Activated T-helper 17 cell treated with anti-CD3 and anti-CD28 coated beads, Interleukin-2, amount 50 U/mL, for 72 hours (primary cell): ENCODE results near the gene SPON1. TPM values are rescaled to one million over a fixed set of nuclear protein-coding genes. Genes with fewer than 3 reads are reported as not detected.
A peak's percentile ranks its signal among the peaks of the same experiment; 100 is the strongest.

Experiments used
- ATAC-seq: fragments of 150-1000 bp; cut with Tn5 transposase; replicated peaks from 2 replicates; pipeline ENCODE4 v1.10.0; 2021; ENCODE audit warnings: mild to moderate bottlenecking, moderate library complexity
- H3K27ac Mint-ChIP-seq: one replicate; pipeline ENCODE4 v1.8.0; 2022; ENCODE audit warnings: mixed read lengths
- H3K27me3 Mint-ChIP-seq: one replicate; pipeline ENCODE4 v1.8.0; 2022; ENCODE audit warnings: mixed read lengths
- H3K36me3 Mint-ChIP-seq: one replicate; pipeline ENCODE4 v1.8.0; 2022; ENCODE audit warnings: low read depth, mild to moderate bottlenecking, mixed read lengths
- H3K4me1 Mint-ChIP-seq: one replicate; pipeline ENCODE4 v1.8.0; 2022; ENCODE audit warnings: mixed read lengths
- H3K4me3 Mint-ChIP-seq: one replicate; pipeline ENCODE4 v1.8.0; 2022; ENCODE audit warnings: mild to moderate bottlenecking, mixed read lengths
- H3K9me3 Mint-ChIP-seq: one replicate; pipeline ENCODE4 v1.8.0; 2022; ENCODE audit warnings: mixed read lengths
- total RNA-seq, 2 donors: library from RNA; stranded (reverse); gene quantifications; one replicate each; pipeline ENCODE4 v1.2.3, GENCODE V29; 2022

The SPON1 gene
- total RNA-seq, 2 donors from 2014 or later = 0.06 to 0.90 TPM

DNA sequence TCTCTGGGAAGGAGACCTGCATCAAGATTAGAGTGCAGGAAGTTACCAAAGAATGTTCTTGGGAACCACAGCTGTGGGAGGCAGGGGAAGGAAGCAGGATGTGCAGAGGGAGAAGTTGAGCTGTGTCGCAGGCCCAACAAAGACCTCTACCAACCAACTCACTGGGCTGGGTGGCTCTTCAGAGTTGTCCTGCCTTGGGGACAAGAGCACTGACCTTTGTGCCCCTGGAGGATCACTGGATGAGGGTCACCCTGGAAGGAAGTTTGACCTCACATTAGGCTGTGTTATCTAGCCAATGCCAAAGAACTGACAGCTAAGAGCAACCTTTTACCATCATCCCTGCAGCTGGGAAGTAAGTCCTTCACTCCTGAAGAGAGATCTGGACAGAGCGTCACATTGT is 265.8 kb downstream of the SPON1 start:
- no peak overlapping the region for H3K27ac Mint-ChIP-seq
- H3K36me3 Mint-ChIP-seq = no peaks in the 10 kb centered on the region
- H3K9me3 Mint-ChIP-seq = no peaks in the 10 kb centered on the region
- ATAC-seq = no peak
- H3K4me1 Mint-ChIP-seq = peaks cover 5% of the 10 kb centered on the region
- no peaks in the 10 kb centered on the region for H3K27me3 Mint-ChIP-seq
- H3K4me3 Mint-ChIP-seq = no peak overlapping the region

DNA sequence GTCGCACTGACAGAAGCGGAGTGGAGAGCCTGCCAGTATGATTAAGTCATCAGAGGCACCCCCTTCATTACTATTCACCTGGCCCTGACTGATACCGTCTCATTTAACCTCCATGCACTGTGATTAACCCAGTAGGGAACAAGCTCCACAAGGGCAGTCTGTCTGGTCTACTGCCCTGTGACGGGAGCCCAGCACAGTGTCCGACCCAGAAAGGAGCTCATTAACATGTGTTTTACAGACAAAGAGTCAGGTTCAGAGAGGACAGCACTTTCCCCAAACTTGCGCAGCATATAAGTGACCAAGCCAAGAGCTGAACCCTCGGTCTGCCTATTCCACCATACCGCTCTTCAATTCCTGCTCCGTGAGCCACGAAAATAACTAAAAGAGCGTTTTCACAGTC is 266.9 kb downstream of the SPON1 start:
- no peak for ATAC-seq
- Mint-ChIP-seq H3K36me3 (no peaks in the 10 kb centered on the region), H3K27me3 (no peaks in the 10 kb centered on the region), H3K4me1 (no peaks in the 10 kb centered on the region), H3K4me3 (no peak overlapping the region), H3K27ac (no peak overlapping the region), H3K9me3 (no peaks in the 10 kb centered on the region)

DNA sequence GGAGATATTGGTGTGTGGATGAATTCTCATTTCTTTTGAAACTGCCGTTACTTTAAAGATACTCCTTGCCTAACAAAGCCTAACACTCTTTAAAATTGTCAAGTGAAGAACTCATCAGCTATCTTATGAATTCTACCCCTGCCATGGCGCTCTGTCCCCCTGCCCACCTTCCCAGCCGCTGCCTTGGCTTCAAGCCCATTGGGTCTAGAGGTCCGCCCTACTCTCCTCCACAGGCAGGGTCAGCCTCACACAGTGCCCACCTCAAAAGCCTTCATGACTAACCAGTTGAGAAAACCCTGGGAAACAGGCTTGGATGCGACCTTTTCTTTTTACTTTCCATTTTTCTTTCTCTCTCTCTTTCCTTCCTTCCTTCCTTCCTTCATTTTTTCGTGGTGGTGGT is 267.9 kb downstream of the SPON1 start:
- Mint-ChIP-seq H3K4me1 (no peaks in the 10 kb centered on the region), H3K27ac (no peak overlapping the region), H3K4me3 (no peak overlapping the region), H3K27me3 (no peaks in the 10 kb centered on the region), H3K36me3 (no peaks in the 10 kb centered on the region), H3K9me3 (no peaks in the 10 kb centered on the region)
- no peak for ATAC-seq

DNA sequence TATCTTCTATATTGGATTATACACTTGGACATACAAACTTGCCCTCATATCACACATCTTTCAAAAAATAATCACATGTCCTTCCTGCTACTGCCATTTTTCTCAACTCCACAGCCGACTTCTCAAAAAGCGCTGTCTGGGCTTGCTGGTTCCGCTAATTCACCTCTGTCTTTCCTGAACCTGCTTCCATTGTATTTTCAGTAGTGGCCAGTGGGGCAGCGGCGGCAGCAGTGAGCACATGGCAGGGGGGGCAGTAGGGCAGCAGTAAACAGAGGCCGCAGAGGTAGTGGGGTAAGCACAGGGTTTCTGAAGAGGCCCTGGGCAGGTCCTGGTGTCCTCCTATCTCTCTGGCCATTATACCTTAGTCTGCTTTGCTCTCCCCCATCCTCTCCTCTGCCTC is 270.1 kb downstream of the SPON1 start:
- Mint-ChIP-seq H3K4me3 (no peak overlapping the region), H3K36me3 (no peaks in the 10 kb centered on the region), H3K27ac (no peak overlapping the region), H3K4me1 (peaks cover 5% of the 10 kb centered on the region), H3K9me3 (no peaks in the 10 kb centered on the region), H3K27me3 (no peaks in the 10 kb centered on the region)
- ATAC-seq = no peak

DNA sequence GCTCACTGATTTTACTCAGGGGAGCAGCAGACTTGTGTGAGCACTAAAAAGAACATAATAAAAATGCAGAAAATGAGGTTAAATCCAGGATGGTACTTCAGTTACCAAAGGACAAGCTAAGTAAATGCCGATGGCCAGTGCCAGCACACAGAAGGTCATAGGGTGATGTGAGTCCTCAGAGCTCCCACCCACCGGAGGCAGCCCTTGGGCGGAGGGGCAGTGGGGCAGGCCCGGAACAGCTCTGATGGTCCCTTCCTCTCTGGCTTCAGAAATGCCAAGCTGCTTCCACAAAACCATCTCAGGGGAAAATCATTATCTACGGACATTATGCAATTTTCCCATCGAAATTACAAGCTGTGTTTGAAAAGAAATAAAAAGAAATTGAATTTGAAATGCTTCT is 271.9 kb downstream of the SPON1 start:
- H3K36me3 Mint-ChIP-seq = no peaks in the 10 kb centered on the region
- no peaks in the 10 kb centered on the region for H3K9me3 Mint-ChIP-seq
- peaks cover 5% of the 10 kb centered on the region for H3K4me1 Mint-ChIP-seq
- H3K4me3 Mint-ChIP-seq = no peak overlapping the region
- H3K27me3 Mint-ChIP-seq = no peaks in the 10 kb centered on the region
- H3K27ac Mint-ChIP-seq = no peak overlapping the region
- no peak for ATAC-seq

DNA sequence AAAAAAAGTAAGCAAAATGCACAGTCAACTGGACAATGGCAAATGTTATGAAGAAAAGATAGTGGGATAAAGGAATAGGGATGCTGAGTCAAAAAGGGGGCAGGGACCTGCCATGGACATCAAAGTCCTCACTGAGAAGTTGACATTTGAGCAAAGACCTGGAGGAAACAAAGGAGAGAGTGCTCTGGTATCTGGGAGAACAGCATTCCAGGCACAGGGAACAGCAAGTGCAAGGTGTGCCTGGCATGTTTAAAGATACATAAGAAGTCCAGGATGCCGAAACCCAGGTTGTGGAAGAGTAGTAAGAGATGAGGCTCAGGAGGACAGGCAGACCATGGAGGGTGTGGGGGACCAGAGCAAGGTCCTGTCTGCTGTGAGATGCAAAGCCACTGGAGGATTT is 273.2 kb downstream of the SPON1 start:
- no peaks in the 10 kb centered on the region for H3K9me3 Mint-ChIP-seq
- H3K36me3 Mint-ChIP-seq = no peaks in the 10 kb centered on the region
- ATAC-seq = no peak
- H3K4me1 Mint-ChIP-seq = peaks cover 5% of the 10 kb centered on the region
- no peaks in the 10 kb centered on the region for H3K27me3 Mint-ChIP-seq
- H3K4me3 Mint-ChIP-seq = no peak overlapping the region
- H3K27ac Mint-ChIP-seq = no peak overlapping the region

DNA sequence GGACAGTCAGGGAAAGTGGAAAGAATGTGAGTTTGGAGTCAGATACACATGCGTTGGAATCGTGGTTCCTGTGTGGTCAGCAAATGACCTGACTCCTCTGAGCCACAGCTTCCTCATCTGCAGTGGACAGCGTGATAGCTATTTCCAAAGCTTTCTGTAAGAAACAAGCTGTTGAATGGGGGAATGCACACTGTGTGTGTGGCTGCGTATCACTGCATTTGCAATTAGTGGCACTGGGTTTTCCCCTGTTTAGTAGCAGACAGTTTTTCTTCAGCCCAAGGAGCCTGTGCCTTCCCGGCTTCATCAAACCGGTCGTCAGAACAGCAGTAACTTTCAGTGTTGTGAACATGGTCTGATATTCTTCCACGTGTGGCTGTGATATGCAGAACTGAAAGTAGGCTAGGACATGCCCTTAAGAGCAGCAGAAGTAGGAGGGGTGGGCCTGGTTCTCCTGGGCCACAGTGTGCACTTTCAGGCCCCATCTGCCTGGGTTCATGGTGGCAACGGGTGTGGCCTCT is 275.0 kb downstream of the SPON1 start:
- no peak overlapping the region for H3K27ac Mint-ChIP-seq
- H3K9me3 Mint-ChIP-seq = no peaks in the 10 kb centered on the region
- H3K27me3 Mint-ChIP-seq = no peaks in the 10 kb centered on the region
- ATAC-seq = peak; percentile 39
- H3K4me1 Mint-ChIP-seq = peaks cover 5% of the 10 kb centered on the region
- no peak overlapping the region for H3K4me3 Mint-ChIP-seq
- no peaks in the 10 kb centered on the region for H3K36me3 Mint-ChIP-seq

DNA sequence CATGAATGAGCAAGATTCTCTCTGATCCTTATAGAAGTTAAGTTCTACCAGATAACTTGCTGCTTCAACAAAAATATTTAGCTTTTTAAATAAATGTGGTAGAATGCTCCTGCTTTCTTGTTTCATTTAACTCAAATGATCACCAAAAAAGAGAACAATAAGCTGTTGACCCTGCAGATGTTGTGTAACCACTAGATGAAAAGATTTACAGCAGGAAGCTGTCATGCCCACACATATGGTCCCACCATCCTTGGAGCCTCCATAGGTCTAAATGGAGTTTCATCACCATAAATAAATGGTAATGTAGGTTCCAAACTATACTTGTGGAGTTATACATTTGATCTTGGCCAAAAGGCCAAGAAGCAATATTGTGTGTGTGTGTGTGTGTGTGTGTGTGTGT is 277.7 kb downstream of the SPON1 start:
- Mint-ChIP-seq H3K4me3 (no peak overlapping the region), H3K9me3 (no peaks in the 10 kb centered on the region), H3K27ac (no peak overlapping the region), H3K36me3 (no peaks in the 10 kb centered on the region), H3K4me1 (peaks cover 5% of the 10 kb centered on the region), H3K27me3 (no peaks in the 10 kb centered on the region)
- ATAC-seq = no peak

DNA sequence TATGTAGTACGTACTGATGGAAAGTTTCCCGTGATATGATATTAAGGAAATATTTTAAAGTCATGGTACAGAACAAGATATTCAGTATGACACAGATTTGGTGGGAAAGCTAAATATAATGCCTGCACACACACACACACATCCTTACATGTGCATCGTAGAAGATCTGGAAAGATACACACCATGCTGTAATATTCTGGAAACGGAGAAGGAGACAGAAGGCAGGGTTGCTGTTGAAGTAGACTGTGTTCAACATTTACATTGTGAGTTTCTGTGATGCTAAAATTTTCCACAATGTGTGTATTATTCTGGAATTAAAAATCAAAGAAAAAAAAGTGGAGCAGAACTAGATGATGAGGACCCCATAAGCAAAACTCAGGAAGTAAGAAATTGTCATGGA is 278.4 kb downstream of the SPON1 start:
- H3K4me3 Mint-ChIP-seq = no peak overlapping the region
- H3K36me3 Mint-ChIP-seq = no peaks in the 10 kb centered on the region
- H3K27ac Mint-ChIP-seq = no peak overlapping the region
- no peak for ATAC-seq
- no peaks in the 10 kb centered on the region for H3K9me3 Mint-ChIP-seq
- H3K4me1 Mint-ChIP-seq = peaks cover 3% of the 10 kb centered on the region
- H3K27me3 Mint-ChIP-seq = no peaks in the 10 kb centered on the region

DNA sequence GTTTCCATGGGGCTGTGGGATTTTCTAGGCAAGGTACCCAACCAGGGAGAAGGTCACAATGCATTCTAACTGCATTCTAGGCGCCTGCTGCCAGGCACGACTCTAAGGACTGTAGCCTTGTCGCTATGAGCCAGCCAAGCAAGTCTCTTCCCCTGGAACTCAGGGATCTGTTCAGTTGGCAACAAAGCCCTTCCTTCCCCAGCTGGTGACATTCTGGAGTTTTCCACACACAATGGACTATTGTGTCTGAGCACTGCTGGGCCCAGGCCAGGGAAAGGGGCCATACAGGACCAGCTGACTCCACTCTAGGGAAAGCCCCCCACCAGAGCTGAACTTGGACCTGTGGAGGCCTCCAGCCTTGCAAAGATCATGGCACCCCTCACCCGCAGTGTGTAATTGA is 279.7 kb downstream of the SPON1 start:
- Mint-ChIP-seq H3K4me1 (no peaks in the 10 kb centered on the region), H3K4me3 (no peak overlapping the region), H3K36me3 (no peaks in the 10 kb centered on the region), H3K9me3 (no peaks in the 10 kb centered on the region), H3K27ac (no peak overlapping the region), H3K27me3 (no peaks in the 10 kb centered on the region)
- ATAC-seq = no peak

DNA sequence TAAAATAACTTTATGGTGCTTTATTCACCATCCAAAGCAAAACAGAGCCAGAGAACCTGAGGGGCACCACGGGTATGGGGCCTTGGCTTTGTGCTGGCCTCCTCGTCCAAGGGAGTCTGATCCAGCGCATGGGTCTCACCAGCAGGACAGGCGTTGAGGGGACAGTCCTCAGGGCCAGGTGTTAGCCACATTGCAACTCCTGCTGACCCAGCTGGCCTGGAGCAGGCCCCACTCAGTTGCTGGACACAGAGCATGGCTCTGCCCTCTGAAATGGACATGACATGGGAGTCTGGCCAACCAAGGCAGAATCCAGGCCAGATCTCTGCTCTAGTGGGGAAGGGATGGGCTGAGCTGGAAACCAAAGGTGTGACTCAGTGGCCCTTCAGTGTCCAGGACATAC is 280.2 kb downstream of the SPON1 start:
- H3K27me3 Mint-ChIP-seq = no peaks in the 10 kb centered on the region
- no peak overlapping the region for H3K27ac Mint-ChIP-seq
- peaks cover 2% of the 10 kb centered on the region for H3K4me1 Mint-ChIP-seq
- H3K9me3 Mint-ChIP-seq = no peaks in the 10 kb centered on the region
- H3K36me3 Mint-ChIP-seq = no peaks in the 10 kb centered on the region
- no peak for ATAC-seq
- H3K4me3 Mint-ChIP-seq = no peak overlapping the region

DNA sequence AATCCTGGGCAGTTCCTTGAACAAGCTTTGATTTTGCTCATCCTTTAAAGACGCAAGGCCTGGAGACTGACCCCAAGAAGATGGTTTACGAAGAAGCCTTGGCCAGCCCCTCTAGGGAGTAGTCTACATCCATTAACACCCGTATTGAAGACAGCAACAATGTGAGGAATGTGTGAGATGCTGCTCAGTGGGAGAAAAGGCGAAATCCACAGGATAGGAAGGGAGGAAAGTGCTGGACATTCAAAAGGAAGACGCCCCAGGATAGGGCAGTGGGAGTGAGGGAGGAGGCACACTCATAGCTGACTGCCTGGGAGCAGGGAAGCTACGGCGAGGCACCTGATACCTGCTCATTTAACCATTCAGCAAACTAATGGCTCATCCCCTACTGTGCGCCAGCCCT is 282.4 kb downstream of the SPON1 start:
- H3K4me1 Mint-ChIP-seq = peaks cover 6% of the 10 kb centered on the region
- no peaks in the 10 kb centered on the region for H3K27me3 Mint-ChIP-seq
- ATAC-seq = no peak
- no peaks in the 10 kb centered on the region for H3K9me3 Mint-ChIP-seq
- no peak overlapping the region for H3K27ac Mint-ChIP-seq
- H3K4me3 Mint-ChIP-seq = no peak overlapping the region
- no peaks in the 10 kb centered on the region for H3K36me3 Mint-ChIP-seq

DNA sequence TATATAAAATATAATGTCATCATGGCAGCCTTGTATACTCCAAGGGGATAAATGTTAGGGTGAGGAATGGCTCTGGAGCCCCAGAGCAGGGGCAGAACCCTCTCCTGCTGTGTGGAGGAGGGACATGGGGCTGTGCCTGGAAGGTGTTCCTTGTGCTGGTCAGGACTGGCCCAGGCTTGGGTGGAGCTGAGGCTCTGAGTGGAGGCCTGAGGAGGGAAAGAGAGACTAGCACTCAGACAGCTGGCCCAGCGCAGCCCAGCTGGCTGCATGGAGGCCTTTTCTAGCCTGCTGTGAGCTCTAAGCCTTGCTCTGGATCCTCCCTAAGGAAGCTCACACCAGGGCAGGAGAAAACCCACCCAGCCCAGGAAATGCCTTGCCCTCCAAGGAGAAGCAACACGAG is 282.9 kb downstream of the SPON1 start:
- H3K4me1 Mint-ChIP-seq = peaks cover 6% of the 10 kb centered on the region
- H3K27ac Mint-ChIP-seq = no peak overlapping the region
- ATAC-seq = no peak
- H3K27me3 Mint-ChIP-seq = no peaks in the 10 kb centered on the region
- H3K36me3 Mint-ChIP-seq = no peaks in the 10 kb centered on the region
- H3K4me3 Mint-ChIP-seq = no peak overlapping the region
- no peaks in the 10 kb centered on the region for H3K9me3 Mint-ChIP-seq

DNA sequence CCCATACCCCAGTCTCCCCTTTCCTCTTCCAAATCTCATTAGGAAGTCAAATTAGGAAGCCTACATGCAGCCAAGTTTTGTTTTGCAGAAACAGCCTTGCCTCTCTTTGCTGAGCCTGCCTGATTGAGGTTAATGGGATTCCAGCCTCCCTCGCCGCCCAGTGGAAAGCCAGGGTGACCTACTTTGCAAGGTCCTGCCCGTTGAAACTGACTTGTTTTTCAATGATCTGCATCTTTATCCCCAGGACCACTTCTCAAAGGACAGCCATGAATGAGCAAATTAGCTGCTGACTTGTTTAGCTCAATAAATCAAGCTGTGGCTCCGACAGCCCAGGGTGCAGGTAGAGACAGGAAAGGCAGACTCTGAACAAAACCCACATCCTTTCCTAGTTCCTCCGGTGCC is 286.1 kb downstream of the SPON1 start:
- peak; percentile 21 for ATAC-seq
- Mint-ChIP-seq H3K27ac (no peak overlapping the region), H3K9me3 (no peaks in the 10 kb centered on the region), H3K36me3 (no peaks in the 10 kb centered on the region), H3K27me3 (no peaks in the 10 kb centered on the region), H3K4me3 (peak overlapping the region; percentile 50), H3K4me1 (peaks cover 6% of the 10 kb centered on the region)

DNA sequence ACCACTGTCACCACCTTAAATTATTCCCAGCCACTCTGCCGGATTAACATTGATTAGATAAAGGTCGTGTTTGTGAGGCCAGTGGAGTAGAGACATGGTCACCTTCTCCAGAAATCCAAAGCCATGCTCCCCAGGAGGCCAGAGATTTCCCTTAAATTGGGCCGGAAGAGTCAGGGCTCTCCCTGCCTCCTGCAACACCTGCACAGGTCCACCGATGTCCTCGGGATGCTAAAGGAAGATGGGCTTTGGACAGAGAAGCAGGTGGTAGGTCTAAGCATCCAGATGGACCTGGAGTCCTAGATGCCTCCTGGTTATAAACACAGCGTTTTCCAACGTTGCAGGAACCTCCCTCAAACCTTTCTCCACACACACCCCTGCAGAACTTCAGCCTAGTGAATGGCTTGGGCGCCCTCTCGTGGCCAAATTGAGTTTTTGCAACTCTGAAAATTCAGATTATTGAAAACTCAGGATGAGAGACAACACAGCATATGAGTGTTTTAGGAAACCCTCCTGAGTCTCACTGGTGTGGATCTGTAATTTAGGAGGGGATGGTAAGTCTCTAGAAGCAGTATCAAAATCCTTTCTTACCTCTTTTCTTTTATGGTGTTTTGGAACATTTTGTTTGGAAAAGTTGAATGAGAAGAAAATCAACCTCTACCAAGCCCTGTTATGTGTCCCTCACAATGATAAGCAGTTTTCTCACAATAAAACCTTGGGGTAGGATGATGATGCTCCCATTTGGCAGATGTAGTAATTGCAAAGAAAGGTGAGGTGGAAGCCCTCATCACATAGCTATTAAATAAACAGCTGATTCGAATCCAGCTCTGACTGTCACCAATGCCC is 286.8 kb downstream of the SPON1 start:
- Mint-ChIP-seq H3K36me3 (no peaks in the 10 kb centered on the region), H3K4me1 (peaks cover 6% of the 10 kb centered on the region), H3K4me3 (peak overlapping the region; percentile 50), H3K27me3 (no peaks in the 10 kb centered on the region), H3K27ac (peak overlapping the region; percentile 20), H3K9me3 (no peaks in the 10 kb centered on the region)
- ATAC-seq = peak; percentile 59
